Choroid plexus epithelial cell (primary cell): Measurements from ENCODE around the gene ATP10A.

Experiments
- DNase-seq: peaks from one replicate; pipeline ENCODE4 v3.0.0-alpha.2; 2010; ENCODE audit warnings: low read depth
- H3K4me3 ChIP-seq: 2 replicates; pipeline ENCODE4 v1.5.1; 2011; ENCODE audit warnings: low read depth, mild to moderate bottlenecking, control low read depth, low read length, moderate library complexity
- CTCF ChIP-seq: conservative IDR thresholded peaks from 2 replicates; pipeline ENCODE4 v1.5.1; 2011; ENCODE audit warnings: low read depth, mild to moderate bottlenecking, control low read depth, inconsistent platforms, low read length, moderate library complexity

Gene ATP10A

DNA sequence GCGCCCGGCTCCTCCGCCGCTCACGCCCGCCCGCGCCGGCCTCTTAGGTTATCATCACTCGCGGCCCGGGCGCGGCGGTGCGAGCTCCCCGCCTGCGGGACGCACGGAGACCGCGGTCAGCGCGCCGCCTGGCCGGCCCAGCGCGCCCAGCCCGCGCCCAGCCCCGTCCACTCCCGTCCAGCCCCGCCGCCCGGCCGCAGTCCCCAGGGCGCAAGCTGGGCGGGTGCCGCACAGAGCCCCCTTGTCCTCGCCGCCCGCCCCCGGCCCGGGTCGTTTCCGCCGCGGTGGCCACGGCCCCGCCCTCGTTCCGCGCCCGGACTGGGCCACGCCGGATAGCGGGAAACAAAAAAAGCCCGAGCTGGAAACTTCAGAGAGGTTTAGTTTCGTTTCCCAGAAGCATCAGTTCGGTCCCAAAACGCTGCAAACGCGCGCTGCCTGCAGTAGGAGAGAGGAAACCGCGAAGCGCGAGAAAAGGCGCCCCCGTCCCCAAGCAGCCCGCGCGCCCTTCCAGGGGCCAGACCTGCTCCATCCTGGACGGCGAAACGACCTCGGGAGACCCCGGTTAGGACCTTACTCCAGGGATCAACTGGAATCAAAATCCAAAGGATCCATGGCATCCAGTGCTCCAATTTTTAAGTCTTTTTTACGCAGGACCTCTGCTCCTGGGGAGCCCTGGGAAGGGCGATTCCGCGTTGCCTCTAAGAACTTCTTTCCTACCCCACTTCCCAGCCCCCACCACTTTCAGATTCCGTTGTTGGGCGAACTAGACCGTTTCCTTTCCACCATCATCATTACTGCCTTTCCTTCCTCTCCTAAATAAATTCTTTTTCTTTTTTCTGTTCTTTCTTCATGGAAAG is at the start of gene ATP10A:
TSS of gene ATP10A (minus strand) at position 217 of the 857 bp plus-strand sequence. CDS start 231 bp downstream, outside the sequence.
- no peak for TF ChIP-seq CTCF
- peak within 1 kb of the TSS; percentile 20 for H3K4me3 ChIP-seq
- peak; percentile 15 for DNase-seq

DNA sequence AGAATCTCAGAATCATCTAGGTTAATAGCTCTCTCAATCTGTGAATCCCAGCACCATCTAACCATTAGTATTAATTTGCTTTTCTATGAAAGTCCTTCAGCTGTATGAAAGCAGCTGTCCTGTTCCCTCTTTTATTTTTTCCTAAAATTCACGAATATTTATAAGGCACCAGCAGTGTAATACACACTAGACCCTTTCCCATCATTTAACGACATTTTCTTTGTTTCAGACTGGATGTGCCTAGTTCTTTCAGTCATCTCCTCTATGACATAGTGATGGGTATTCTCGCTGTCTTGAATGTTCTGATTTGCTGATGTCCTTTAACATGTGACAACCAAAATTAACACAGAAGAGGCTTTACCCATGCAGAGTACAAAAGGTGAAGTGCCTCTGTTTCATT is 48.9 kb upstream of the ATP10A start:
- DNase-seq: no peak
- H3K4me3 ChIP-seq: no peak overlapping the region
- no peak for TF ChIP-seq CTCF

- H3K4me3 ChIP-seq: no peak overlapping the region
- no peak for TF ChIP-seq CTCF
- DNase-seq: no peak
Observed at GRCh38 chr15:25910832-25911231, 47.7 kb upstream of the ATP10A start.

DNA sequence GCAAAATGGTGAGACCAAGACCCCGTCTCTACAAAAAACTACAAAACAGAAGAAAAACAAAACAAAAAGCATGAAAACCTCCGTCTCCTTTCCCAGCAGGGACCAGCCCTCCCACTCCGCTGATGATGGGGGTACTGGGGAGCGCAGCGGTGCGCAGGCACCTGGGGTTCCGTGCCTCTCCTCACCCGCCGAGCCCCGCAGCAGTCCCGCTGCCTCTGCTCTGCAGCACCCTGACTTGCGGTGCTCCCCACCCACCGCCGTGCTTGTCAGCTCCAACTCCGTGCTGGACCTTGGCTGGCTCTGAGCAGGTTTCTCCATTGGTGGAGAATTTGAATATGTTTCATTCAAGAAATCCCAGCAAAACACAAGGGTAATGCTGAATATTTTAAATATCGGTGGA is 46.7 kb upstream of the ATP10A start:
- H3K4me3 ChIP-seq: no peak overlapping the region
- TF ChIP-seq CTCF: no peak
- DNase-seq: no peak

DNA sequence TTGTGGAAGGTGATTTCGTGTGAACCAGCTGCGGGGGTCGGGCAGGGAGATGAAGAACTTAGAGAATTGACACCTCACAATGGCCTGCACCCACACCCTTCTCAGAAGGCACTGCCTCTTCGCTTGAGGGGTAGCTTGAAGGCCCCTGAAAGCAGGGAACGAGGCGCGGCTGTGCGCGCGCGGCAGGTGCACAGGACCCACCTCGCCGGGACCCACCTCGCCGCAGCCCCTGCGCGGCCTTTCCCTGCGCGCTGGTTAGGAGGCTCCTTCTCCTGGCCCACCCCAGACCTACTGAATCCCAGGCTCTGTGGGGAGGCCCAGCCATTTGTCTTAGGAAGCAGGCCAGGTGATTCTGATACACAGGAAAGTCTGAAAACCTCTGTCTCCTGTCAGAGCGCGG is 46.2 kb upstream of the ATP10A start:
- H3K4me3 ChIP-seq: no peak overlapping the region
- no peak for TF ChIP-seq CTCF
- no peak for DNase-seq

DNA sequence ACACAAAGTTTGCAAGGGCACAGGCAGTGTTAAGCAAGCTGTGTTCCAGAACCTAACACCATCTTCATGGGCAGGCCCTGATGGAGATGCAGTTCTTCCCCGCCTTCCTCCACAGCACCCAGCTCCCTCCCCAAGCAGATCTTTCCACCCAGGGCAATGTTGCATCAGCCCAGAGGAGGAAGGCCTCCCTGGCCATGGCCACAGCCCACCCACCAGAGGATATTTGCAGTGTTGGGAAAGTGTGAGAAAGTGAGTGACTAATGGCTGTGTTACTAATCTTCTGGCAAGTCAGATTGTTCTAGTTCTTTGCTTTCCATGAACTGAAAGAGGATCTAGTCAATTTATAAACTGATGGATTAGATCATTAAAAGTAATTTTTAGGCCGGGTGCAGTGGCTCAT is 42.0 kb upstream of the ATP10A start:
- no peak overlapping the region for H3K4me3 ChIP-seq
- no peak for TF ChIP-seq CTCF
- DNase-seq: peak; percentile 18
